ENCODE data around the gene SGTA. TPM values are rescaled to one million over a fixed set of nuclear protein-coding genes. Genes with fewer than 3 reads are reported as not detected.

SGTA gene
- total and polyA plus RNA-seq, 9 of the 15 experiments (the other 6 are each of a cell fraction or from before 2014, with no cell fraction given) = 1.4 to 110 (median 49.9) TPM

GRCh38 chr19:2769218-2769617, 13.9 kb downstream of the SGTA start:
- Histone ChIP-seq H3K4me3 (no peak overlapping the region), H4K20me1 (replicated peaks; ENCODE audit: control insufficient read depth, insufficient read depth, low read length) (peaks cover 22% of the 10 kb centered on the region), H3K27me3 (ENCODE audit: control insufficient read depth in 2 of 2, insufficient read depth in 2 of 2, low read length in 2 of 2) (no peaks in the 10 kb centered on the region), H3K9me3 (replicated peaks; ENCODE audit: control insufficient read depth, insufficient read depth, low read depth, low read length) (no peaks in the 10 kb centered on the region), H3K9me1 (ENCODE audit: control insufficient read depth, insufficient read depth, low read length) (no peaks in the 10 kb centered on the region), H3K27ac (ENCODE audit: extremely low read depth, low read depth, low read length) (no peak overlapping the region), H3K4me2 (ENCODE audit: insufficient read depth, low read length) (no peak overlapping the region), H3K79me2 (ENCODE audit: control insufficient read depth, insufficient read depth, low read length) (peaks cover 50% of the 10 kb centered on the region), H2AFZ (ENCODE audit: low read depth, low read length) (no peak overlapping the region), H3K36me3 (ENCODE audit: control insufficient read depth, insufficient read depth, low read length) (peaks cover 77% of the 10 kb centered on the region; the same call in 2 of the 3 replicates), H3K9ac (ENCODE audit: insufficient read depth in 1 of 2, low read depth in 2 of 2, low read length in 2 of 2) (peak overlapping the region in 1 of 2 experiments; percentile 26; a peak in 1 of 4 replicates), H3K4me1 (replicated peaks in 1 of 2; ENCODE audit: control insufficient read depth in 2 of 2, insufficient read depth in 2 of 2, low read length in 2 of 2) (peaks cover 0 to 44% of the 10 kb centered on the region in 2 experiments; a peak in 2 of 5 replicates)
- POLR2A ChIA-PET = interaction anchor here (0.5 to 2.6 kb wide), 3 partner anchors 12 to 604 kb away, joined by 3 to 12 read pairs (median 3); no protein-coding TSS in a partner anchor
- TF ChIP-seq POLR2G (IDR thresholded peaks at IDR 0.05; ENCODE audit: low read depth, low read length) = 0 out of 2 replicates have a peak, but pooled peaks have one; percentile 5
- TF ChIP-seq NONO (IDR thresholded peaks at IDR 0.05; ENCODE audit: low read depth in 2 of 2, low read length in 1 of 2) = no peak
- DNase-seq (ENCODE audit: extremely low read depth in 1 of 4, low spot score in 3 of 4) (no peak), FAIRE-seq (no peak), ATAC-seq (no peak)
- CTCF ChIA-PET (ENCODE audit: low intra/inter-chr PET ratio) = no interaction called here
- intact Hi-C loops (cut with micrococcal nuclease) (no loop called here), in situ Hi-C loops (cut with MboI) (no loop called here)
- BruUV-seq (replicated peaks) = no TSS peak
- 98% methylated on average over 8 of the region's 8 CpGs for WGBS (ENCODE audit: insufficient coverage, low coverage, missing lambda C conversion rate)

- Histone ChIP-seq H2AFZ (ENCODE audit: low read depth, low read length) (no peak overlapping the region), H3K79me2 (ENCODE audit: control insufficient read depth, insufficient read depth, low read length) (peaks cover 45% of the 10 kb centered on the region), H3K9ac (ENCODE audit: insufficient read depth in 1 of 2, low read depth in 2 of 2, low read length in 2 of 2) (peak overlapping the region in 1 of 2 experiments; percentile 28; a peak in 1 of 4 replicates), H3K36me3 (ENCODE audit: control insufficient read depth, insufficient read depth, low read length) (peaks cover 80% of the 10 kb centered on the region; the same call in 2 of the 3 replicates), H3K4me2 (ENCODE audit: insufficient read depth, low read length) (no peak overlapping the region), H3K4me3 (no peak overlapping the region), H3K9me1 (ENCODE audit: control insufficient read depth, insufficient read depth, low read length) (no peaks in the 10 kb centered on the region), H4K20me1 (replicated peaks; ENCODE audit: control insufficient read depth, insufficient read depth, low read length) (peaks cover 22% of the 10 kb centered on the region), H3K27me3 (ENCODE audit: control insufficient read depth in 2 of 2, insufficient read depth in 2 of 2, low read length in 2 of 2) (no peaks in the 10 kb centered on the region), H3K9me3 (replicated peaks; ENCODE audit: control insufficient read depth, insufficient read depth, low read depth, low read length) (no peaks in the 10 kb centered on the region), H3K27ac (ENCODE audit: extremely low read depth, low read depth, low read length) (no peak overlapping the region), H3K4me1 (replicated peaks in 1 of 2; ENCODE audit: control insufficient read depth in 2 of 2, insufficient read depth in 2 of 2, low read length in 2 of 2) (peaks cover 0 to 39% of the 10 kb centered on the region in 2 experiments; a peak in 2 of 5 replicates)
- in situ Hi-C loops (cut with MboI) = no loop called here
- intact Hi-C loops (cut with micrococcal nuclease) = no loop called here
- ATAC-seq (no peak), DNase-seq (ENCODE audit: extremely low read depth in 1 of 4, low spot score in 3 of 4) (no peak), FAIRE-seq (no peak)
- ChIA-PET POLR2A (interaction anchor here (0.7 to 2.6 kb wide), 2 partner anchors 12 to 31 kb away, joined by 3 to 12 read pairs; no protein-coding TSS in a partner anchor), CTCF (ENCODE audit: low intra/inter-chr PET ratio) (no interaction called here)
- TF ChIP-seq HSF4 (CRISPR knock-in tag; IDR thresholded peaks at IDR 0.05; ENCODE audit: borderline replicate concordance) = no peak
- TF ChIP-seq ZBTB33 (CRISPR knock-in tag; IDR thresholded peaks at IDR 0.05) = 0 out of 2 replicates have a peak, but pooled peaks have one; percentile 35
- no peak for TF ChIP-seq NFRKB (IDR thresholded peaks at IDR 0.05; ENCODE audit: low read depth)
- BruUV-seq (replicated peaks) = no TSS peak
- 97% methylated on average over 23 of the region's 29 CpGs for WGBS (ENCODE audit: insufficient coverage, low coverage, missing lambda C conversion rate)
These were observed 14.5 kb downstream of the SGTA start for GRCh38 chr19:2768365-2769132.

Measured in K562 (cell line).